Transverse colon (tissue), 4 donors: ENCODE measurements around the gene CDK5RAP2.

Experiments used
- CTCF ChIP-seq, 5 experiments: fragments of 200-600 bp in 3 of 5; fragments of 450-650 bp in 2 of 5; sonication (generic) in 3 of 5; IDR thresholded peaks; 1 replicate in 2 of 5; 2 replicates in 3 of 5; pipeline ENCODE4 v1.5.1; 2016 to 2017; ENCODE audit warnings: antibody characterized with exemption in 5 of 5, inconsistent platforms in 3 of 5, mild to moderate bottlenecking in 2 of 5, moderate library complexity in 1 of 5
- EP300 ChIP-seq: sonication (generic); formaldehyde crosslinking; IDR thresholded peaks from one replicate; pipeline ENCODE4 v1.6.1; 2017; ENCODE audit warnings: antibody characterized with exemption, low read depth
- POLR2A ChIP-seq: fragments of 450-650 bp; IDR thresholded peaks from one replicate; pipeline ENCODE4 v1.6.1; 2016; ENCODE audit warnings: antibody characterized with exemption, mild to moderate bottlenecking, moderate library complexity
- POLR2AphosphoS5 ChIP-seq, 3 donors: sonication (generic); formaldehyde crosslinking; IDR thresholded peaks; one replicate each; pipeline ENCODE4 v1.6.1; 2016; ENCODE audit warnings: antibody characterized with exemption in 3 of 3

DNA sequence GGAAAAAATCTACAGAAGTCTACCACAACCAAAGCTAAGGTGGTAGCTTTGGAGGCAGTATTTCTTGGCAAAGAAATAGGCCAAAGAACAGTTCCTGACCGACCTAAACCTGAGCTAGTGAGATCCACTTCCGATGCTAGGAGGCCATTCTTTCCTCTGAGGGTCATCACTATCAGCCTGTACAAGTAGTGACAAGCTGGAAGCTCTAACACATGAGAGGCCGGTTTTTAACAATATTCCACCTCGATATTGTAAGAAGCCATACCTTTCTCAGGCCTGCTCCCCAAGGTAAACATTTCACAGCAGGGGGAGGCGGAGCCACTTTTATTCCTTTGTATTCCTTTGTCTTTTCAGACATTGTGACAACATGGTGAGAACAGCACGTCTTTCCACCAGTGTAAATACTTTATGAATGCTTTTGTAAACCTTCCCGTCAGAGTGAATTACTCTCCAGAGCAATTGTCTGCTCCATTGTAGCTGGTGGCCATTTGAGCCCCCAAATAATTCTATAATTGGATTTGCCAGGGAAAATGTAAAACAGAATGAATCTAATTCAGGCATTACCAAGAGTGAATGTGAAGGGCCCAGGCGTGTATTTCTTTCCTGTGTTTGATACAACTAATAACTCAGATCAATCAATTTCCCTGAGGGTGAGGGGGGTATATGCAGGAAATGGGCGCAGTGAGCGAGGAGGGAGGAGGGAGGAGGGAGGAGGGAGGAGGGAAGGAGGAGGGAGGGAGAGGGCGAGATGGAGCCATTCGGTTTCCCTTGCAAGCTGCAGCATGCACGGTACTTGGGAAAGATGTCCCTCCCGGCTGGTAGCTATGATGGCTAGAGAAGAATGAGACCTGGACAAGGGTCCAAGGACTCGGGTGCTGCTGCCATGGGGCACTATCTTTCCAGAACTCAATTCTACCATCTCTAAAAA lies 166.6 kb downstream of the CDK5RAP2 start:
- TF ChIP-seq CTCF (IDR thresholded peaks at IDR 0.05) (no peak), POLR2A (no peak), EP300 (no peak), POLR2AphosphoS5 (IDR thresholded peaks at IDR 0.05) (no peak)
